A172 (cell line): ENCODE results near the gene PVALB. TPM values are rescaled to one million over a fixed set of nuclear protein-coding genes. Genes with fewer than 3 reads are reported as not detected.

Experiments
- DNase-seq: peaks from one replicate; pipeline ENCODE4 v3.0.0-alpha.2; 2015; ENCODE audit warnings: low spot score
- total RNA-seq: library from RNA; depleted of rRNA; stranded (reverse); fragments of >200 nt; shearing (Covaris generic); gene quantifications from 2 replicates; pipeline ENCODE4 v1.2.3, GENCODE V29; 2014

Gene PVALB
- total RNA-seq, 1 experiment from 2014 or later: not detected

- DNase-seq: no peak
These were observed 30.1 kb upstream of the PVALB start for GRCh38 chr22:36846949-36847348.

- no peak for DNase-seq
These were observed 29.4 kb upstream of the PVALB start for GRCh38 chr22:36846271-36846670.

GRCh38 chr22:36840106-36840505 lies 23.3 kb upstream of the PVALB start:
- no peak for DNase-seq

GRCh38 chr22:36839356-36840073 lies 22.7 kb upstream of the PVALB start:
- DNase-seq: peak; percentile 20

- DNase-seq: no peak
These were observed 21.5 kb upstream of the PVALB start for GRCh38 chr22:36838119-36839030.

- no peak for DNase-seq
These were observed 19.1 kb upstream of the PVALB start for GRCh38 chr22:36835903-36836302.

- no peak for DNase-seq
These were observed 16.2 kb upstream of the PVALB start for GRCh38 chr22:36833073-36833472.

GRCh38 chr22:36831717-36832116 lies 14.9 kb upstream of the PVALB start:
- no peak for DNase-seq

- no peak for DNase-seq
These were observed 14.4 kb upstream of the PVALB start for GRCh38 chr22:36831206-36831605.

- no peak for DNase-seq
These were observed 13.8 kb upstream of the PVALB start for GRCh38 chr22:36830601-36831000.

GRCh38 chr22:36829370-36830002 lies 12.7 kb upstream of the PVALB start:
- DNase-seq: no peak

- DNase-seq: no peak
These were observed 12.0 kb upstream of the PVALB start for GRCh38 chr22:36828815-36829214.

- DNase-seq: no peak
These were observed 9.4 kb upstream of the PVALB start for GRCh38 chr22:36826262-36826661.

- no peak for DNase-seq
These were observed 7.8 kb upstream of the PVALB start for GRCh38 chr22:36824655-36825054.

GRCh38 chr22:36823186-36823839 lies 6.5 kb upstream of the PVALB start:
- peak; percentile 33 for DNase-seq

- DNase-seq: no peak
These were observed 5.7 kb upstream of the PVALB start for GRCh38 chr22:36822581-36822980.

GRCh38 chr22:36819112-36819511 lies 2.3 kb upstream of the PVALB start:
- no peak for DNase-seq

- DNase-seq: peak; percentile 53
These were observed 1.3 kb upstream of the PVALB start for GRCh38 chr22:36818010-36818642.

GRCh38 chr22:36817525-36817848 lies 652 bp upstream of the PVALB start:
- DNase-seq: no peak

- DNase-seq: no peak
These were observed 548 bp downstream of the PVALB start for GRCh38 chr22:36816339-36816635.

- DNase-seq: no peak
These were observed 1.1 kb downstream of the PVALB start for GRCh38 chr22:36815558-36816338.
